Measurements from ENCODE around the gene LRMDA. TPM values are rescaled to one million over a fixed set of nuclear protein-coding genes. Genes with fewer than 3 reads are reported as not detected.

Gene LRMDA
- total RNA-seq, 2 experiments from 2014 or later, result not detected

- Histone ChIP-seq H3K4me3 (ENCODE audit: low read length) (no peak overlapping the region), H3K27ac (ENCODE audit: low read depth in 1 of 2, low read length in 2 of 2) (no peak overlapping the region), H3K36me3 (ENCODE audit: insufficient read depth, low read length) (no peaks in the 10 kb centered on the region), H3K4me1 (ENCODE audit: insufficient read depth, low read length) (no peaks in the 10 kb centered on the region), H3K9me3 (ENCODE audit: control insufficient read depth in 1 of 2, insufficient read depth in 1 of 2, low read length in 2 of 2) (no peaks in the 10 kb centered on the region), H3K27me3 (ENCODE audit: control insufficient read depth in 1 of 2, insufficient read depth in 2 of 2, low read length in 2 of 2) (peaks cover 0 to 2% of the 10 kb centered on the region in 2 experiments)
- Mint-ChIP-seq H3K27me3 (peaks cover 9% of the 10 kb centered on the region), H3K4me1 (ENCODE audit: low read depth) (no peaks in the 10 kb centered on the region), H3K9me3 (no peaks in the 10 kb centered on the region), H3K27ac (no peak overlapping the region), H3K36me3 (ENCODE audit: low read depth) (no peaks in the 10 kb centered on the region), H3K4me3 (no peak overlapping the region)
- ATAC-seq (ENCODE audit: poor library complexity) (no peak), DNase-seq (no peak)
- POLR2A ChIA-PET, result no interaction called here
- TF ChIP-seq, protein P1, sequence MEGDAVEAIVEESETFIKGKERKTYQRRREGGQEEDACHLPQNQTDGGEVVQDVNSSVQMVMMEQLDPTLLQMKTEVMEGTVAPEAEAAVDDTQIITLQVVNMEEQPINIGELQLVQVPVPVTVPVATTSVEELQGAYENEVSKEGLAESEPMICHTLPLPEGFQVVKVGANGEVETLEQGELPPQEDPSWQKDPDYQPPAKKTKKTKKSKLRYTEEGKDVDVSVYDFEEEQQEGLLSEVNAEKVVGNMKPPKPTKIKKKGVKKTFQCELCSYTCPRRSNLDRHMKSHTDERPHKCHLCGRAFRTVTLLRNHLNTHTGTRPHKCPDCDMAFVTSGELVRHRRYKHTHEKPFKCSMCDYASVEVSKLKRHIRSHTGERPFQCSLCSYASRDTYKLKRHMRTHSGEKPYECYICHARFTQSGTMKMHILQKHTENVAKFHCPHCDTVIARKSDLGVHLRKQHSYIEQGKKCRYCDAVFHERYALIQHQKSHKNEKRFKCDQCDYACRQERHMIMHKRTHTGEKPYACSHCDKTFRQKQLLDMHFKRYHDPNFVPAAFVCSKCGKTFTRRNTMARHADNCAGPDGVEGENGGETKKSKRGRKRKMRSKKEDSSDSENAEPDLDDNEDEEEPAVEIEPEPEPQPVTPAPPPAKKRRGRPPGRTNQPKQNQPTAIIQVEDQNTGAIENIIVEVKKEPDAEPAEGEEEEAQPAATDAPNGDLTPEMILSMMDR (IDR thresholded peaks at IDR 0.05), result no peak
- CTCF ChIA-PET, result no interaction called here
- intact Hi-C loops (cut with DNase I, micrococcal nuclease), result no loop called here
Observed at GRCh38 chr10:75477680-75478079, 46.3 kb downstream of the LRMDA start.

DNA sequence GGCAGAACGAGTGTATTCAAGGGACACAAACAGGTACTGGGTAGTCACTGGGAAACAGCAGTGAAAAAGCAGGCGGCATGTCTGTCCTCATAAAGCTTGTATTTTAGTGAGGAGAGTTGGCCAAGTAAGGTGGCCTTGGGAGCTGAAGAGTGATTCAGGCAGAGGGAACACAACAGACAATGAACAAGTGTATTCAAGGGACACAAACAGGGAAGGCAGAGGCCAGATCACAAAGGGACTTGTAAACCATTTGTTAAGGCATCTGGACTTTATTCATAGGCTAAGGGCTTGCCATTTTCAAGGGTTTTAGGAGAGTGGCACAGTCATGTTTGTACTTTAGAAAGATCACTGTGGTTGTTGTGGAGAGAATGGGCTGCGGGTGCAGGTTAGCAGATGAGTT is 49.0 kb downstream of the LRMDA start:
- TF ChIP-seq, protein P1 (IDR thresholded peaks at IDR 0.05), result no peak
- Mint-ChIP-seq H3K36me3 (ENCODE audit: low read depth) (no peaks in the 10 kb centered on the region), H3K27ac (no peak overlapping the region), H3K4me1 (ENCODE audit: low read depth) (no peaks in the 10 kb centered on the region), H3K9me3 (no peaks in the 10 kb centered on the region), H3K4me3 (no peak overlapping the region), H3K27me3 (no peaks in the 10 kb centered on the region)
- Histone ChIP-seq H3K9me3 (ENCODE audit: control insufficient read depth in 1 of 2, insufficient read depth in 1 of 2, low read length in 2 of 2) (no peaks in the 10 kb centered on the region), H3K36me3 (ENCODE audit: insufficient read depth, low read length) (no peaks in the 10 kb centered on the region), H3K27me3 (ENCODE audit: control insufficient read depth in 1 of 2, insufficient read depth in 2 of 2, low read length in 2 of 2) (peaks cover 0 to 2% of the 10 kb centered on the region in 2 experiments), H3K4me1 (ENCODE audit: insufficient read depth, low read length) (no peaks in the 10 kb centered on the region), H3K4me3 (ENCODE audit: low read length) (no peak overlapping the region), H3K27ac (ENCODE audit: low read depth in 1 of 2, low read length in 2 of 2) (no peak overlapping the region)
- no peak for DNase-seq
- ChIA-PET POLR2A (no interaction called here), CTCF (no interaction called here)
- intact Hi-C loops (cut with DNase I, micrococcal nuclease), result no loop called here
- ATAC-seq (ENCODE audit: poor library complexity), result no peak

DNA sequence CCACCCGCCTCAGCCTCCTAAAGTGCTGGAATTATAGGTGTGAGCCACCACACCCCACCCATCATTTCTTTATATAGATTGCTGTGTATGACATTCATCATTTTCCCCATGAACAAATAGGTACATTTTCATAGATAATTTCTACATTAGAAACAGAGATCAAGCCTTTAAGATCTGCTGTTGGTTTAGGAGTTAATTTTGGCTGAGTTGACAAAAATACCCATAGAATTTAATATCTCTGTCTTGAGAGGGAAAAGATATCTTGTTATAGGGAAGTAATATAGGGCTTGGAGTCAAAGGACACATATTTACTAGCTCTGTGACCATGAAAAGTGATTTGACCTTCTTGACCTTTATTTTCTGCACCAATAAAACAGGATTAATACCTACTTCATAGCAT is 51.8 kb downstream of the LRMDA start:
- Histone ChIP-seq H3K36me3 (ENCODE audit: insufficient read depth, low read length) (no peaks in the 10 kb centered on the region), H3K4me3 (ENCODE audit: low read length) (no peak overlapping the region), H3K9me3 (ENCODE audit: control insufficient read depth in 1 of 2, insufficient read depth in 1 of 2, low read length in 2 of 2) (no peaks in the 10 kb centered on the region), H3K27ac (ENCODE audit: low read depth in 1 of 2, low read length in 2 of 2) (no peak overlapping the region), H3K4me1 (ENCODE audit: insufficient read depth, low read length) (no peaks in the 10 kb centered on the region), H3K27me3 (ENCODE audit: control insufficient read depth in 1 of 2, insufficient read depth in 2 of 2, low read length in 2 of 2) (peaks cover 0 to 2% of the 10 kb centered on the region in 2 experiments)
- Mint-ChIP-seq H3K36me3 (ENCODE audit: low read depth) (no peaks in the 10 kb centered on the region), H3K27me3 (no peaks in the 10 kb centered on the region), H3K4me1 (ENCODE audit: low read depth) (no peaks in the 10 kb centered on the region), H3K9me3 (no peaks in the 10 kb centered on the region), H3K27ac (no peak overlapping the region), H3K4me3 (no peak overlapping the region)
- DNase-seq, result no peak
- no peak for ATAC-seq (ENCODE audit: poor library complexity)
- ChIA-PET CTCF (no interaction called here), POLR2A (no interaction called here)
- TF ChIP-seq, protein P1 (IDR thresholded peaks at IDR 0.05), result no peak
- intact Hi-C loops (cut with DNase I, micrococcal nuclease), result no loop called here
